Measurements from ENCODE around the gene EBF3.

EBF3 gene

DNA sequence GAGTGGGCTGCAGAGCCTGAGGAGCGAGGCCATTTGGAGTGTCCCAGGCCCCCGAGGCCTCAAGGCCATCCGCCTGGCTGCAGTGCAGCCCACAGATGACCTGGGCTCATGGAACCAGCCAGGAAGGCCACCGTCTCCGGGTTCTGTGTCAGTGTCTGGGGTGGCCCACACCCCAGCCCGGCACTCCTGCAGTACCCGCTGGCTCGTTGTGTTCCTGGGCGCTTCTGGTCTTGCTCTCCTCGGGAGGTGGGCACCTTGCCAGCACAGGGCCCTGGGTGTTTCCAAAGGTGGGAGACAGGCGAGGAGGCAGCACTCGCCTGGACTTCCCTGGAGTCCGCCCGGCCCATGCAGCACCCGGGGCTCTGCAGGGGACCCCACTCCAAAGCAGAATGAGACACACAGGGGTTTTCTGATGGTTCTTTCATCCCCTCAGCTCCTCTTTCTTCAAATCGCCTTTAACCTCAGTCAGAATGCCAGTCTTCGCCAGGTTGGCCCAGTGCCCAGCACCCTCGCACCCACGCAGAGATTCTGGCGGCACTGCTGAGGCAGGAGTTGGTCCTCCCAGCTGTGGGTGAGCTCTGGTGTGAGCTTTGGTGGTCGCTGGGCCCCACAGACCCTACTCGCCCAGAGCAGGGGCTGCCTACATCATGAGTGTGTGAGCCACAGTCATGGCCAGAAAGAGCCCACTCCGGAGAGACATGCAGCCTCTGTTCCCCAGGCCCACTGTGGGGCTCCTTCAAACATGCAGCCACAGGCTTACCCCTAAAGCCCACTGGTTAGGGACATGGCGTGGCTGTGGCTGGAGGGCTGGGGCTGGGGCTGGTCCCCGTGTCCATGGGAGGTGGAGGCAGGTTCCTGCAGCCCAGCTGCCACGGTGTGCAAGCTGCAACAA is 155.7 kb downstream of the EBF3 start:
- DNase-seq (ENCODE audit: extremely low read depth, low read depth), result no peak
- no peak overlapping the region for H3K4me3 ChIP-seq (replicated peaks; ENCODE audit: low read depth, low read length)
- TF ChIP-seq, protein P1, sequence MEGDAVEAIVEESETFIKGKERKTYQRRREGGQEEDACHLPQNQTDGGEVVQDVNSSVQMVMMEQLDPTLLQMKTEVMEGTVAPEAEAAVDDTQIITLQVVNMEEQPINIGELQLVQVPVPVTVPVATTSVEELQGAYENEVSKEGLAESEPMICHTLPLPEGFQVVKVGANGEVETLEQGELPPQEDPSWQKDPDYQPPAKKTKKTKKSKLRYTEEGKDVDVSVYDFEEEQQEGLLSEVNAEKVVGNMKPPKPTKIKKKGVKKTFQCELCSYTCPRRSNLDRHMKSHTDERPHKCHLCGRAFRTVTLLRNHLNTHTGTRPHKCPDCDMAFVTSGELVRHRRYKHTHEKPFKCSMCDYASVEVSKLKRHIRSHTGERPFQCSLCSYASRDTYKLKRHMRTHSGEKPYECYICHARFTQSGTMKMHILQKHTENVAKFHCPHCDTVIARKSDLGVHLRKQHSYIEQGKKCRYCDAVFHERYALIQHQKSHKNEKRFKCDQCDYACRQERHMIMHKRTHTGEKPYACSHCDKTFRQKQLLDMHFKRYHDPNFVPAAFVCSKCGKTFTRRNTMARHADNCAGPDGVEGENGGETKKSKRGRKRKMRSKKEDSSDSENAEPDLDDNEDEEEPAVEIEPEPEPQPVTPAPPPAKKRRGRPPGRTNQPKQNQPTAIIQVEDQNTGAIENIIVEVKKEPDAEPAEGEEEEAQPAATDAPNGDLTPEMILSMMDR (IDR thresholded peaks at IDR 0.05; ENCODE audit: low read depth, low read length, missing control alignments), result no peak

DNA sequence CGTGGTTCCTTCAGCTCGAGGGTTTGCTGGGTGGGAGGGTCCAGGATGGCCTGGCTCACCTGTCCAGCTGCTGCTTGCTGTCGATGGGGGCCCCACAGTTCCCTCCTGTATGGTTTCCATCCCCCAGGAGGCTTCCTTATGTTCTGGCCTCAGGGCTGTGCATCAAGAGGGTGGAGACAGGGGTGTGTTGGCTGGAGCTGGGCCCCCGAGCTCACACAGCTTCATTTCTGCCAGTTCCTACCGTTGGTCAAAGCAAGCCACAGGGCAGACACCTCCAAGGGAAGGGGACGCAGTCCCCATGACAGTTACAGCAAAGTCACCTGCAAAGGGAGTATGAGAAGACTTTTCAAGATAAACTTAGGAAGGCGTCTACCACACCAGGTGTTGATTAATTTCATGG is 156.9 kb downstream of the EBF3 start:
- DNase-seq (ENCODE audit: extremely low read depth, low read depth), result no peak
- no peak overlapping the region for H3K4me3 ChIP-seq (replicated peaks; ENCODE audit: low read depth, low read length)
- TF ChIP-seq, protein P1 (IDR thresholded peaks at IDR 0.05; ENCODE audit: low read depth, low read length, missing control alignments), result no peak

DNA sequence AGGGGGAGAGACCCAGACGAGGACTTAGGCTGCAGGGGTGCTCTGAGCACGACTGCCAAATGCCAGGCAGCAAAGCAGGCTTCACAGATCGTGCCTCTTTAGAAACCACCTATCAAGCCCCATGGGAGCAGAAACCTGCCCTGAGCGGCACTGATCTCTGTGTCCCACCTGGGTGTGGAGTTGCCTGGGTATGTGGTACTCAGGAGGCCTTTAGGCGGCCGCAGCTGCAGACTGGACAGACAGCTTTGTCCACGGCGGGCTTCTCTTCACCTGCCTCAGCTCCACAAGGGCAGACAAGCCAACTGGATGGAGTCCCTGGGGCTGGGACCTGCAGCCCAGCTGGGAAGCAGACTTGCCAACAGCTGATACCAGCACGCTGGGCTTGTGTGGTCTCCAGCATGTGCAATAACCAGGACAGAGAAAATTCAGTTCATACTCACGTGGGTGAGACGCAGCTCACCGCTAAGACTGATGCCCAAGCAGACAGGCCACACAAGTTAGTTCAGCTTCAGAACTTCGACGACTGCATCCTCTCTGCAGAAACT is 163.2 kb downstream of the EBF3 start:
- no peak overlapping the region for H3K4me3 ChIP-seq (replicated peaks; ENCODE audit: low read depth, low read length)
- TF ChIP-seq, protein P1 (IDR thresholded peaks at IDR 0.05; ENCODE audit: low read depth, low read length, missing control alignments), result no peak
- no peak for DNase-seq (ENCODE audit: extremely low read depth, low read depth)

DNA sequence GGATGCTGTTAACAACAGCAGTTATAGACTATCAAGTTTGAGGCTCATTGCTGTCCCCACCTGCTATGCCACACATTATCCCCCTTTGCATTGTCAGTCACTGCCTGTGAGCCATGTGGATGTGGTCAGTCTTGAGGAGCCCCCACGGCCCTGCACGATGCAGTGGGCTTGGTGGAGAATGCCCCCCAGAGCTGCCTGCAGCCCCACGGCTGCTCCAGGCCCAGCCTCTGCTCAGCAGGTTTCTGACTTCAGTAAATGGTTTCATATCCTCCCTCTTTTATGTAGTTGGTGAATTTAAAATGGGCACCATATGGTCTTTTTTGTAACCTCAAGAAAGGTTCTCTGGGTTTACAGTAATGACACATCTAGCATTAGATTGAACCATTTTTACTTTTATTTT is 164.1 kb downstream of the EBF3 start:
- no peak overlapping the region for H3K4me3 ChIP-seq (replicated peaks; ENCODE audit: low read depth, low read length)
- no peak for DNase-seq (ENCODE audit: extremely low read depth, low read depth)
- TF ChIP-seq, protein P1 (IDR thresholded peaks at IDR 0.05; ENCODE audit: low read depth, low read length, missing control alignments), result no peak

DNA sequence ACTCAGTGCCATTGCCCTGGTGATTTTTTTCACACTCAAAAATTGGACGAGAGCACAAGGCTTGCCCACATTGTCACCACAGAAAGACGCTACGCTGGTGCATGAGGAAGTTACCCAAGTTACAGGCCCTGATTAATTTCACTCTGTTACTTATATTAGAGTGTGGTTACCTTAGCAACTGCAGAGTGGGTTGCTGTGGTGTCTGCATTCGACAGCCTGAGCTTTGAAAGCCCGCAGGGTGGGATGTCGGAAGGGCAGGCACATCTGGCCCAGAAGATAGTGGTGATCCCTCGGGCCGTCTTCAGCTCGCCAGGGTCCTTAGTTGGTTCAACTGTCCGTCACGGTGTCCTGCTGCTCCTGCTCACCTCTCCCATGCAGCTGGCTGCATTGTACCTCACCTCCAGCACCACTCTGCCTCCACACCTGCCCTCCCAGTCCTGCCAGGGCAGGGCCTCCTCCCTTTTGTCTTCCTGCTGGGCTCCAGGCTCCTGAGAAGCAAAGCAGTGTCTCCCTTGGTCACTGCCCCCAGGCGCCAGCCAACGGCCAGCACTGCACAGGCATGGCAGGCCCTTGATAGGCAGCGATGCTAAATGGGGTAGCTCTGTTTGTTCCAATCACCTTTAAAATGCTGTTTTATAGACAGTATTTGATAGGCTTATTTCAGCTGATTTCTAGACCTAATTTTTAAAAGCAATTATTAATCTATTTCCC is 167.2 kb downstream of the EBF3 start:
- TF ChIP-seq, protein P1 (IDR thresholded peaks at IDR 0.05; ENCODE audit: low read depth, low read length, missing control alignments), result no peak
- no peak overlapping the region for H3K4me3 ChIP-seq (replicated peaks; ENCODE audit: low read depth, low read length)
- DNase-seq (ENCODE audit: extremely low read depth, low read depth), result no peak

DNA sequence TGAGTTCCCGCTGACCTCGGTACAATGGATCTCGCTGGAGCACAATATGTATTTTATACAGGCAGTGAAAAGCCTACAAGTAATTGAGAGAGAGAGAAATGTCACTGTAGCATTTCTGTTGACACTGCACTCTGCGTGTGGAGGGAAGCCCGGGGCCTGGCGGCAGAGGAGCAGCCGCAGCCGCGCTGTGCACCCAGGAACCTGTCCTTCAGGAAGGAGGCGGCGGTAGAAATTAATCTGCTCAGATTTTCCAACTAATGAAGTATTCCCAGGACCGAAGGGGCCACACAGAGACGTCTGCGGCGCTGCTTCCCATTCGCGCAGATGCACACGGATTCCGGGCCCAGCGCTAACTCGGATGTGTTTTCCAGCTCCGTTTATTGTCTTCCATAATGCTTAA is 170.1 kb downstream of the EBF3 start:
- TF ChIP-seq, protein P1 (IDR thresholded peaks at IDR 0.05; ENCODE audit: low read depth, low read length, missing control alignments), result no peak
- no peak overlapping the region for H3K4me3 ChIP-seq (replicated peaks; ENCODE audit: low read depth, low read length)
- DNase-seq (ENCODE audit: extremely low read depth, low read depth), result no peak
